Sigmoid colon (tissue), 7 donors: ENCODE results near the gene SETD1B. TPM values are rescaled to one million over a fixed set of nuclear protein-coding genes. Genes with fewer than 3 reads are reported as not detected.

Experiments used
- DNase-seq: peaks from one replicate; pipeline ENCODE4 v3.0.0-alpha.2; 2019
- H3K27ac ChIP-seq, 4 donors: fragments of 200-600 bp; sonication (generic); one replicate each; pipeline ENCODE4 v1.5.1; 2016 to 2019; ENCODE audit warnings: mild to moderate bottlenecking in 1 of 4
- H3K27me3 ChIP-seq, 3 donors: fragments of 200-600 bp; sonication (generic); one replicate each; pipeline ENCODE4 v1.5.1; 2019; ENCODE audit warnings: mild to moderate bottlenecking in 1 of 3
- H3K36me3 ChIP-seq, 4 donors: fragments of 200-600 bp; sonication (generic); one replicate each; pipeline ENCODE4 v1.5.1; 2016 to 2019
- H3K4me1 ChIP-seq, 4 donors: fragments of 200-600 bp; sonication (generic); one replicate each; pipeline ENCODE4 v1.5.1; 2017 to 2019
- H3K4me3 ChIP-seq, 4 donors: fragments of 200-600 bp; sonication (generic); one replicate each; pipeline ENCODE4 v1.5.1; 2017 to 2019; ENCODE audit warnings: mild to moderate bottlenecking in 2 of 4, moderate library complexity in 1 of 4
- H3K9me3 ChIP-seq, 4 donors: fragments of 200-600 bp in 3 of 4; sonication (generic) in 3 of 4; one replicate each; pipeline versions ENCODE4 v1.5.1 to v1.6.1; 2013 to 2019
- CTCF ChIP-seq, 4 experiments: fragments of 450-650 bp in 3 of 4; fragments of 200-600 bp in 1 of 4; IDR thresholded peaks; one replicate each; pipeline ENCODE4 v1.5.1; 2016 to 2019; ENCODE audit warnings: antibody characterized with exemption in 4 of 4, mild to moderate bottlenecking in 3 of 4, moderate library complexity in 2 of 4
- EP300 ChIP-seq, 4 donors: sonication (generic); formaldehyde crosslinking; IDR thresholded peaks; one replicate each; pipeline ENCODE4 v1.6.1; 2017; ENCODE audit warnings: antibody characterized with exemption in 4 of 4
- POLR2A ChIP-seq, 2 donors: fragments of 450-650 bp; IDR thresholded peaks; one replicate each; pipeline ENCODE4 v1.6.1; 2016; ENCODE audit warnings: antibody characterized with exemption in 2 of 2, mild to moderate bottlenecking in 2 of 2, moderate library complexity in 2 of 2
- POLR2AphosphoS5 ChIP-seq, 4 donors: sonication (generic); formaldehyde crosslinking; IDR thresholded peaks; one replicate each; pipeline ENCODE4 v1.6.1; 2017; ENCODE audit warnings: antibody characterized with exemption in 4 of 4
- WGBS, 2 donors: extraction: QIAGEN DNeasy Blood & Tissue Kit; methylation state at CpG; one replicate each; pipeline ENCODE4 v1.1.7; 2013; 5-methylcytosine and 5-hydroxymethylcytosine counted together
- intact Hi-C: fragments of 100-400 bp; cut with DNase I; formaldehyde crosslinking; loops from one replicate; pipeline ENCODE4 v1.15.1; 2023
- polyA plus RNA-seq, 3 donors: library from polyadenylated mRNA; stranded (reverse); fragments of 200-250 nt; gene quantifications; one replicate each; pipeline ENCODE4 v1.2.3, GENCODE V29; 2013
- total RNA-seq, 4 donors: library from RNA; depleted of rRNA; stranded (reverse); fragments of >200 nt; gene quantifications; one replicate each; pipeline ENCODE4 v1.1.0, GENCODE V29; 2016
- donor health status: healthy with polysubstance abuse.
- donor health status: Bipolar disorder and iron deficiency.
- donor health status: healthy.

SETD1B gene
- total and polyA plus RNA-seq, 7 donors: 2.4 to 16.9 (median 8.2) TPM

- peaks cover 0 to 9% (median 0%) of the 10 kb centered on the region in 4 donors for H3K4me1 ChIP-seq
- intact Hi-C loops: loop anchor here (5.0 kb wide), 1 partner anchor 52 kb away; no protein-coding TSS in a partner anchor
- TF ChIP-seq POLR2A (IDR thresholded peaks at IDR 0.05): no peak
- no peak for TF ChIP-seq POLR2AphosphoS5 (IDR thresholded peaks at IDR 0.05)
- no peak for TF ChIP-seq CTCF (IDR thresholded peaks at IDR 0.05)
- no peak for TF ChIP-seq EP300 (IDR thresholded peaks at IDR 0.05)
- no peak for DNase-seq
- 87 to 91% methylated on average over 7 of the region's 7 CpGs for WGBS, 2 donors
- no peaks in the 10 kb centered on the region for H3K9me3 ChIP-seq
- H3K36me3 ChIP-seq: peaks cover 35 to 82% (median 48%) of the 10 kb centered on the region in 4 donors
- no peak overlapping the region for H3K4me3 ChIP-seq
- H3K27ac ChIP-seq: peak overlapping the region in 1 of 4 donors; percentile 2
- H3K27me3 ChIP-seq: no peaks in the 10 kb centered on the region
Measured at GRCh38 chr12:121829250-121829918, 25.6 kb downstream of the SETD1B start.

- Histone ChIP-seq H3K36me3 (peaks cover 35 to 77% (median 48%) of the 10 kb centered on the region in 4 donors), H3K4me3 (no peak overlapping the region), H3K27ac (no peak overlapping the region)
Measured at GRCh38 chr12:121830134-121830533, 26.3 kb downstream of the SETD1B start.

GRCh38 chr12:121830588-121831265 is 26.9 kb downstream of the SETD1B start:
- TF ChIP-seq EP300 (IDR thresholded peaks at IDR 0.05): no peak
- TF ChIP-seq POLR2A (IDR thresholded peaks at IDR 0.05): no peak
- TF ChIP-seq CTCF (IDR thresholded peaks at IDR 0.05): no peak
- TF ChIP-seq POLR2AphosphoS5 (IDR thresholded peaks at IDR 0.05): no peak
- WGBS, 2 donors: 90 to 92% methylated on average over 29 of the region's 29 CpGs
- intact Hi-C loops: no loop called here
- H3K27me3 ChIP-seq: no peaks in the 10 kb centered on the region
- H3K27ac ChIP-seq: no peak overlapping the region
- H3K36me3 ChIP-seq: peaks cover 35 to 71% (median 48%) of the 10 kb centered on the region in 4 donors
- peaks cover 0 to 9% (median 0%) of the 10 kb centered on the region in 4 donors for H3K4me1 ChIP-seq
- no peak overlapping the region for H3K4me3 ChIP-seq
- DNase-seq: no peak
- H3K9me3 ChIP-seq: no peaks in the 10 kb centered on the region

More at GRCh38 chr12:121830134-121830533, 26.3 kb downstream of the SETD1B start:
- TF ChIP-seq POLR2AphosphoS5 (IDR thresholded peaks at IDR 0.05) (no peak), POLR2A (IDR thresholded peaks at IDR 0.05) (no peak), EP300 (IDR thresholded peaks at IDR 0.05) (no peak), CTCF (IDR thresholded peaks at IDR 0.05) (no peak)
- intact Hi-C loops: no loop called here
- Histone ChIP-seq H3K27me3 (no peaks in the 10 kb centered on the region), H3K4me1 (peaks cover 0 to 9% (median 0%) of the 10 kb centered on the region in 4 donors), H3K9me3 (no peaks in the 10 kb centered on the region)
- DNase-seq: no peak
- 94 to 95% methylated on average over 23 of the region's 23 CpGs for WGBS, 2 donors

GRCh38 chr12:121831571-121832245 is 27.9 kb downstream of the SETD1B start:
- H3K27me3 ChIP-seq: no peaks in the 10 kb centered on the region
- no peak for DNase-seq
- no peaks in the 10 kb centered on the region for H3K9me3 ChIP-seq
- H3K4me3 ChIP-seq: no peak overlapping the region
- TF ChIP-seq EP300 (IDR thresholded peaks at IDR 0.05) (no peak), POLR2A (IDR thresholded peaks at IDR 0.05) (no peak), POLR2AphosphoS5 (IDR thresholded peaks at IDR 0.05) (no peak), CTCF (IDR thresholded peaks at IDR 0.05) (no peak)
- intact Hi-C loops: no loop called here
- H3K27ac ChIP-seq: no peak overlapping the region
- H3K4me1 ChIP-seq: peaks cover 0 to 9% (median 0%) of the 10 kb centered on the region in 4 donors
- H3K36me3 ChIP-seq: peaks cover 35 to 61% (median 45%) of the 10 kb centered on the region in 4 donors
- 94 to 96% methylated on average over 19 of the region's 19 CpGs for WGBS, 2 donors
